ENCODE measurements around the gene SULT4A1. TPM values are rescaled to one million over a fixed set of nuclear protein-coding genes. Genes with fewer than 3 reads are reported as not detected.

The SULT4A1 gene
- total and polyA plus RNA-seq, 2 of the 8 experiments (the other 6 are each of a cell fraction or from before 2014, with no cell fraction given): 9.1 to 11.8 TPM

GRCh38 chr22:43844560-43845545, 17.5 kb downstream of the SULT4A1 start:
- no peaks in the 10 kb centered on the region for H3K23me2 ChIP-seq (ENCODE audit: low read depth, low read length)
- peaks cover 0 to 62% of the 10 kb centered on the region in 2 experiments; a peak in 3 of 4 replicates for H3K79me2 ChIP-seq (ENCODE audit: control insufficient read depth in 1 of 2, insufficient read depth in 2 of 2, low read length in 2 of 2)
- no peak overlapping the region for H4K5ac ChIP-seq (ENCODE audit: insufficient read length, low read depth, low read length)
- peaks cover 39% of the 10 kb centered on the region for H3K79me1 ChIP-seq (ENCODE audit: low read depth, low read length)
- H2BK120ac ChIP-seq (replicated peaks; ENCODE audit: low read depth, low read length): no peak overlapping the region
- H2BK5ac ChIP-seq (ENCODE audit: low read depth, low read length): peak overlapping the region; percentile 75
- H2BK20ac ChIP-seq (ENCODE audit: low read length): no peak overlapping the region
- H3K4me1 ChIP-seq (replicated peaks in 1 of 4; ENCODE audit: control insufficient read depth in 3 of 4, insufficient read depth in 4 of 4, low read length in 3 of 4): peaks cover 0 to 19% (median 2%) of the 10 kb centered on the region in 4 experiments; a peak in 4 of 7 replicates
- H4K91ac ChIP-seq (replicated peaks; ENCODE audit: insufficient read length, low read length): no peak overlapping the region
- no peak for TF ChIP-seq CHD1 (IDR thresholded peaks at IDR 0.05; ENCODE audit: low read depth, low read length)
- H2BK15ac ChIP-seq (ENCODE audit: low read length): 0 out of 2 replicates have a peak overlapping the region, but pooled peaks have one; percentile 5
- DNase-seq (ENCODE audit: low read depth in 1 of 2, low spot score in 2 of 2) (no peak), FAIRE-seq (no peak)
- no peak overlapping the region for H3K18ac ChIP-seq (ENCODE audit: extremely low read depth, low read length)
- no peak overlapping the region for H3K14ac ChIP-seq (ENCODE audit: insufficient read length)
- H3K23ac ChIP-seq (ENCODE audit: insufficient read length): no peak overlapping the region
- H3K27me3 ChIP-seq (replicated peaks in 1 of 4; ENCODE audit: control insufficient read depth in 3 of 4, extremely low read depth in 1 of 4, insufficient read depth in 3 of 4, low read length in 3 of 4): no peaks in the 10 kb centered on the region
- no peak overlapping the region; the same call in 1 of the 2 replicates for H2BK12ac ChIP-seq (ENCODE audit: low read depth, low read length)
- H3K9ac ChIP-seq (replicated peaks in 1 of 4; ENCODE audit: extremely low read depth in 1 of 4, low read depth in 3 of 4, low read length in 3 of 4): no peak overlapping the region
- whole genome bisulfite sequencing, 2 experiments (ENCODE audit: extremely low coverage in 1 of 2, insufficient coverage in 1 of 2, insufficient read length in 1 of 2, insufficient replicate concordance in 2 of 2, low coverage in 1 of 2, low lambda C conversion rate in 2 of 2, missing lambda C conversion rate in 1 of 2): 83% methylated on average over 30 of the region's 31 CpGs; no CpG with 5 or more reads in 1 of the 2 experiments
- H3K4ac ChIP-seq (replicated peaks; ENCODE audit: insufficient read length, low read depth, low read length): no peak overlapping the region
- H2AFZ ChIP-seq (ENCODE audit: low read length): no peak overlapping the region
- H3K9me3 ChIP-seq (ENCODE audit: insufficient read depth in 2 of 2, low read depth in 1 of 2, low read length in 1 of 2): no peaks in the 10 kb centered on the region
- POLR2A ChIA-PET (ENCODE audit: partially characterized antibody): interaction anchor here (1.1 to 3.4 kb wide), 4 partner anchors 11 to 22 kb away, joined by 3 to 12 read pairs (median 6); no protein-coding TSS in a partner anchor
- no peak overlapping the region for H3K56ac ChIP-seq (replicated peaks; ENCODE audit: insufficient read length, low read depth, low read length)
- H3K36me3 ChIP-seq (ENCODE audit: control insufficient read depth in 2 of 4, insufficient read depth in 4 of 4, low read length in 3 of 4): no peaks in the 10 kb centered on the region
- CTCF ChIA-PET (ENCODE audit: partially characterized antibody): interaction anchor here (0.9 to 2.4 kb wide), 11 partner anchors 9 to 48 kb away, joined by 3 to 7 read pairs (median 4); no protein-coding TSS in a partner anchor
- H4K20me1 ChIP-seq (replicated peaks in 1 of 2; ENCODE audit: control insufficient read depth in 1 of 2, insufficient read depth in 2 of 2, low read length in 2 of 2): peaks cover 22 to 35% of the 10 kb centered on the region in 2 experiments
- no peak overlapping the region for H2AK5ac ChIP-seq (ENCODE audit: low read depth, low read length)
- H4K8ac ChIP-seq (ENCODE audit: extremely low read depth, insufficient read depth, low read length): no peak overlapping the region; the same call in 1 of the 2 replicates
- no peak overlapping the region for H3K4me2 ChIP-seq (ENCODE audit: insufficient read depth in 1 of 2, low read depth in 2 of 2, low read length in 2 of 2)
- no peak overlapping the region for H3K4me3 ChIP-seq (ENCODE audit: extremely low read depth in 1 of 4, insufficient read depth in 2 of 4, low read depth in 3 of 4, low read length in 4 of 4)
- H3K27ac ChIP-seq (ENCODE audit: low read depth, low read length): no peak overlapping the region
